H1 (cell line): Measurements from ENCODE around the gene SCNM1. TPM values are rescaled to one million over a fixed set of nuclear protein-coding genes. Genes with fewer than 3 reads are reported as not detected.

ENCODE experiments used
- CREB1 ChIP-seq: IDR thresholded peaks from 2 replicates; pipeline ENCODE4 v1.6.1; 2012; ENCODE audit warnings: inconsistent platforms
- EGR1 ChIP-seq: IDR thresholded peaks from 2 replicates; pipeline ENCODE4 v1.6.1; 2011; ENCODE audit warnings: low read depth, low read length, borderline replicate concordance
- SIRT6 ChIP-seq: IDR thresholded peaks from one replicate; pipeline ENCODE4 v1.7.1; 2012; ENCODE audit warnings: low read length, inconsistent platforms
- TAF1 ChIP-seq: IDR thresholded peaks from 2 replicates; pipeline ENCODE4 v1.6.1; 2011; ENCODE audit warnings: mild to moderate bottlenecking, low read depth, low read length
- TAF7 ChIP-seq: optimal IDR thresholded peaks from 2 replicates; pipeline ENCODE3; 2011; ENCODE audit warnings: low read depth, mild to moderate bottlenecking, inconsistent platforms, low read length, moderate library complexity, borderline replicate concordance
- USF2 ChIP-seq: IDR thresholded peaks from 2 replicates; pipeline ENCODE4 v1.6.1; 2011; ENCODE audit warnings: low read length, improper control_type of control experiment
- polyA plus RNA-seq, 7 experiments: library from polyadenylated mRNA; depleted of rRNA in 3 of 7; stranded (reverse) in 5 of 7; unstranded in 2 of 7; fragments of >200 nt in 5 of 7; fragments of 200-250 nt in 2 of 7; gene quantifications; 1 replicate in 5 of 7; 2 replicates in 1 of 7; 4 replicates in 1 of 7; pipeline versions ENCODE4 v1.2.1 to v1.2.3, GENCODE V29; 2011 to 2013; ENCODE audit warnings: missing spikeins in 2 of 7, mixed read lengths in 2 of 7
- total RNA-seq: library from RNA; stranded (reverse); fragmentation: NEBNext Ultra II Directional; extraction: Animal tissue kit (Norgen Biotek cat#: 25700); gene quantifications from 2 replicates; pipeline ENCODE4 v1.2.1, GENCODE V29; 2021

Gene SCNM1
- total and polyA plus RNA-seq, 2 of the 8 experiments (the other 6 are each of a cell fraction or from before 2014, with no cell fraction given), result 13.6 to 46.2 TPM

- no peak for TF ChIP-seq EGR1
- TF ChIP-seq USF2, result no peak
- no peak for TF ChIP-seq CREB1
- TF ChIP-seq TAF1, result no peak
- TF ChIP-seq SIRT6, result no peak
- no peak for TF ChIP-seq TAF7
Observed at GRCh38 chr1:151175863-151176262, 9.9 kb downstream of the SCNM1 start, which contains the start of gene TMOD4 (continued).
